ENCODE measurements around the gene C1QTNF4. TPM values are rescaled to one million over a fixed set of nuclear protein-coding genes. Genes with fewer than 3 reads are reported as not detected.

Gene C1QTNF4
- total RNA-seq, 2 experiments from 2014 or later, result 0.14 TPM; not detected in 1

DNA sequence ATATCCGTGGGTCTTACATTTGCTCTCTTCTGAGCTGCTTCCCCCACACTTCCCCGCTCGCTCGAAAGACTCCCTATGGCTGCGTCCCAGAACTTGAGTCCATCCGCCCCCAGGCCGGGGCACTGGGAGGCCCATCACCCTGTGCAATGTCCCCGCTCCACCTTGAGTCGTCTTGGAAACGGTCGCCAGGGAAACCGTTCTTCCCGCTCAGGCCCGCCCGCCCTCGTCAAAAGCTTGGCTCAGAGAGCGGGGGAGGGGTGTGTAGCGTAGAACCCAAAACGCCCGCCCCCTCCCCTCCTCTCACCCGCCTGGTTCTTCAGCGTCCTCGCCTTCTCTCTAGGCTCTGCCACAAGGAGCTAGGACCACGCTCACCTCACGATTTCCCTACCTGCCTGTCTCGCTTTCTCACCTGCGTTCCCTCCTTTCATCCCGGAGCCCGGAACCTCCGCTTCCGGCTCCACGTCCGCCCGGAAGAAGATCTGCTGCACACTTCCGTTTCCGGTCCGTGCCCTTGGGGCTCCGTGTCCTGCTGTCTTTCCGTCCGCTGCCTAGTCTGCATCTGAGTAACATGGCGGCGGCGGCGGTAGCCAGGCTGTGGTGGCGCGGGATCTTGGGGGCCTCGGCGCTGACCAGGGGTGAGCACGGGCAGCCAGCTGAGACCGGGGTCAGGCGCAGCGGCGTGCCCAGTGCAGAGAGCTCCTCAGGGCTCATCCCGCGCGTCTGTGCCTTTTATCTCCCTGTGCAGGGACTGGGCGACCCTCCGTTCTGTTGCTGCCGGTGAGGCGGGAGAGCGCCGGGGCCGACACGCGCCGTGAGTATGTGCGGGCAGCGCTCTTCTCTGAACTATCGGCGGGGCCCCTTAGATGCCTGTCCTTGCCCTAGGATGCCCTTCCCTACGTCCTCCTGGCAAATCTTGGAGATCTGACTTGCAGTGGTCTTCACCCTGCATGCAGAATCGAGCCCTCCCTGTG, 15.4 kb downstream of the C1QTNF4 start, which contains the start of the genes KBTBD4 and NDUFS3:
Gene KBTBD4, minus strand, starts transcription at position 447 of the 971 bp plus-strand sequence. Its CDS starts 19 bp downstream, at position 428.
Gene NDUFS3, plus strand, starts transcription at position 551 of the 971 bp plus-strand sequence. Its CDS starts 18 bp downstream, at position 569.
- Mint-ChIP-seq H3K4me3 (peak within 1 kb of the TSS; percentile 87), H3K36me3 (ENCODE audit: low read depth) (peaks cover 48% of the 10 kb centered on the region), H3K4me1 (peaks cover 39% of the 10 kb centered on the region), H3K27me3 (no peaks in the 10 kb centered on the region), H3K9me3 (ENCODE audit: low read depth) (no peaks in the 10 kb centered on the region), H3K27ac (peak within 1 kb of the TSS; percentile 93)
- POLR2A ChIA-PET, result interaction anchor here (0.8 to 1.9 kb wide), 4 partner anchors 13 to 27 kb away, joined by 3 to 14 read pairs (median 6); partner anchors contain the start of gene PTPMT1
- intact Hi-C loops (cut with DNase I, micrococcal nuclease), result loop anchor here (1.0 to 5.0 kb wide), 16 partner anchors 14 to 878 kb away; partner anchors contain the start of genes CELF1 (in 2 of the 2), MTCH2 (in 2 of the 2), ACP2 (in 1 of the 2) and ARFGAP2 (in 1 of the 2)
- CTCF ChIA-PET, result interaction anchor here (0.5 to 1.9 kb wide), 8 partner anchors 12 to 204 kb away, joined by 3 to 9 read pairs (median 4); partner anchors contain the start of gene CELF1
- DNase-seq (peak; percentile 92), ATAC-seq (peak; percentile 96)

DNA sequence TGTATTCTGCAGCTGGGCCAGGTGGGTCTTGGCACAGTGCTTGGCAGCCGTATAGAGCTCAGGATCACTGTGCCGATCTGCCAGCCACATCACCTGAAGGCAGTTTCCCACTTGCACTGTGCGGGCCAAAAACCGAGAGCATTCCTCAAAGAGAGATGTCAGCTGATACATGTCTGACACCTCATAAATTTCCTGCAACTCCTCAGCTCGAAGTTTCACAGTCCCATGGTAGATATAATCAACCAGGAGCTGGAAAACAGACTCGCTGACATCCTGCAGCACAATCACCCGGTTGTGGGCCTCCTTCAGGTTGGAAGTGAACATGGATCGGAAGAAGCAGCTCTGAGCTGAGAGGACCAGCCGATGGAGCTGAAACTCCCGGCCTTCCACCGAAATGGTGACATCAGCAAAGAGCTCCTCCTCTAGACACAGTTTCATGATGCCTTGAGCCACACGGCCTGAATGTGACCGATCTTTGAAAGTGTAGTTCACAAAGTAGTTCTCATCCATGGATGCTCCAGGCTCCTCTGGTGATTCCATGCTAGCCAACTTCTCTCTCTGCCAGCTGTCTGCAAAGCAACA, 16.7 kb downstream of the C1QTNF4 start:
- Mint-ChIP-seq H3K4me1 (peaks cover 41% of the 10 kb centered on the region), H3K27me3 (no peaks in the 10 kb centered on the region), H3K4me3 (peak overlapping the region; percentile 87), H3K9me3 (ENCODE audit: low read depth) (no peaks in the 10 kb centered on the region), H3K27ac (peak overlapping the region; percentile 93), H3K36me3 (ENCODE audit: low read depth) (peaks cover 48% of the 10 kb centered on the region)
- ATAC-seq, result no peak
- ChIA-PET POLR2A (interaction anchor here (0.8 to 1.9 kb wide), 3 partner anchors 12 to 26 kb away, joined by 3 to 14 read pairs (median 4); partner anchors contain the start of gene PTPMT1), CTCF (interaction anchor here (0.6 to 1.9 kb wide), 8 partner anchors 11 to 336 kb away, joined by 3 to 9 read pairs (median 4); partner anchors contain the start of gene CELF1)
- intact Hi-C loops (cut with DNase I, micrococcal nuclease), result loop anchor here (1.0 to 5.0 kb wide), 11 partner anchors 12 to 877 kb away; partner anchors contain the start of genes ACP2 (in 1 of the 2), ARFGAP2 (in 1 of the 2), ARHGAP1 (in 1 of the 2) and CELF1 (in 1 of the 2)
- no peak for DNase-seq

GRCh38 chr11:47573321-47573720, 20.9 kb downstream of the C1QTNF4 start:
- intact Hi-C loops (cut with DNase I, micrococcal nuclease), result no loop called here
- ATAC-seq (no peak), DNase-seq (no peak)
- no peak overlapping the region for H3K4me3 Mint-ChIP-seq
- POLR2A ChIA-PET, result interaction anchor here (0.5 kb wide), 1 partner anchor 19 kb away, joined by 3 read pairs; no protein-coding TSS in a partner anchor
- CTCF ChIA-PET, result interaction anchor here (0.5 to 1.1 kb wide), 3 partner anchors 11 to 21 kb away, joined by 3 to 4 read pairs (median 3); no protein-coding TSS in a partner anchor
- no peaks in the 10 kb centered on the region for H3K27me3 Mint-ChIP-seq
- H3K4me1 Mint-ChIP-seq, result peaks cover 24% of the 10 kb centered on the region
- H3K9me3 Mint-ChIP-seq (ENCODE audit: low read depth), result no peaks in the 10 kb centered on the region
- peaks cover 51% of the 10 kb centered on the region for H3K36me3 Mint-ChIP-seq (ENCODE audit: low read depth)
- H3K27ac Mint-ChIP-seq, result no peak overlapping the region

DNA sequence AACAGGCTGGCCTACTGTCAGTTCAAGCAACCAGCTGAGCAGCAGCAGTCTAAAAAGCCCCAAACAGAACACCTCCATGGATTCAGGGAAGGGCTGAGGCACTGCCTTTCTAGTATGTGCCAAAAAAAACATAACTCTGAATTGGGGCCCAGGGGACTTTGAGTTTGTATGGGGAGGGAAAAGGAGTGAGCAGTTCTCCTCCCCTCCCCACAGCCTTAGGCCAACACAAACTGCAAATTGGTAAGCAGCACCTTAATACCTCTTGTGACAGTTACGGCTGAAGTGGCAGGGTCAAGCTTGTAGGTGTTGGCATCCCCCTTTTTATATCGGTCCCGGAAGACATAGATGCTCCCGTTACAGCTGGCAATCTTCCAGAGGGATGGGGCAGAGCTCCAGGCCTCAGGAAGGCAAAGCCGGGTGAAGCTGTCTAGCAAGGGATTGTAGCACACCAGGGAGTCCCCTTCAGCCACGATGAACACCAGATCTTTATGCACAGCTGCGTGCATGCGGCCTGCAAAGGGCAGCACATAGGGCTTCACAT, 21.4 kb downstream of the C1QTNF4 start:
- POLR2A ChIA-PET, result no interaction called here

GRCh38 chr11:47571895-47572294, 22.3 kb downstream of the C1QTNF4 start:
- Mint-ChIP-seq H3K4me3 (no peak overlapping the region), H3K36me3 (ENCODE audit: low read depth) (peaks cover 46% of the 10 kb centered on the region), H3K27ac (no peak overlapping the region), H3K27me3 (no peaks in the 10 kb centered on the region), H3K9me3 (ENCODE audit: low read depth) (no peaks in the 10 kb centered on the region), H3K4me1 (peaks cover 15% of the 10 kb centered on the region)
- intact Hi-C loops (cut with DNase I, micrococcal nuclease), result no loop called here
- POLR2A ChIA-PET, result interaction anchor here (0.6 kb wide), 1 partner anchor 98 kb away, joined by 4 read pairs; no protein-coding TSS in a partner anchor
- no peak for ATAC-seq
- CTCF ChIA-PET, result interaction anchor here (0.8 kb wide), 1 partner anchor 57 kb away, joined by 3 read pairs; no protein-coding TSS in a partner anchor
- no peak for DNase-seq

More for the DNA sequence above, 21.4 kb downstream of the C1QTNF4 start:
- CTCF ChIA-PET, result interaction anchor here (0.7 to 1.1 kb wide), 2 partner anchors 9 to 18 kb away, joined by 3 read pairs; no protein-coding TSS in a partner anchor
- DNase-seq, result no peak
- no peak overlapping the region for H3K4me3 Mint-ChIP-seq
- peaks cover 20% of the 10 kb centered on the region for H3K4me1 Mint-ChIP-seq
- peaks cover 50% of the 10 kb centered on the region for H3K36me3 Mint-ChIP-seq (ENCODE audit: low read depth)
- no peaks in the 10 kb centered on the region for H3K27me3 Mint-ChIP-seq
- ATAC-seq, result no peak
- no peaks in the 10 kb centered on the region for H3K9me3 Mint-ChIP-seq (ENCODE audit: low read depth)
- intact Hi-C loops (cut with DNase I, micrococcal nuclease), result no loop called here
- no peak overlapping the region for H3K27ac Mint-ChIP-seq

DNA sequence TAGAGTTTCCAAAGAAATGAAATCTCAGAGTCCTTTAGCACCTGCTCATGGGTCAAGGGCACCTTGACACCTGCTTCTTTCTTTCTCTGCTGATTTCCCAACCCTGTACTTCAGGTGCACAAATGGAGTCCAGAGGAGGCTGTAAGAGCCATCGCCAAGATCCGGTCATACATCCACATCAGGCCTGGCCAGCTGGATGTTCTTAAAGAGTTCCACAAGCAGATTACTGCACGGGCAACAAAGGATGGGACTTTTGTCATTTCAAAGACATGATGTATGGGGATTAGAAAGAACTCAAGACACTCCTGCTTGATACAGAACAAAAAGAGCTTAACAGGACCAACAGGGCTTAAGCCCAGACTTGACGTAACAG, 22.9 kb downstream of the C1QTNF4 start:
- peak overlapping the region; percentile 33 for H3K27ac Mint-ChIP-seq
- intact Hi-C loops (cut with DNase I, micrococcal nuclease), result no loop called here

GRCh38 chr11:47570651-47571356, 23.4 kb downstream of the C1QTNF4 start:
- DNase-seq (no peak), ATAC-seq (no peak)
- Mint-ChIP-seq H3K27ac (no peak overlapping the region), H3K4me3 (no peak overlapping the region), H3K9me3 (ENCODE audit: low read depth) (no peaks in the 10 kb centered on the region), H3K36me3 (ENCODE audit: low read depth) (peaks cover 39% of the 10 kb centered on the region), H3K4me1 (peaks cover 15% of the 10 kb centered on the region), H3K27me3 (no peaks in the 10 kb centered on the region)
- ChIA-PET CTCF (interaction anchor here (1.3 to 1.8 kb wide), 2 partner anchors 15 to 17 kb away, joined by 4 to 6 read pairs; partner anchors contain the start of gene CELF1), POLR2A (no interaction called here)
- intact Hi-C loops (cut with DNase I, micrococcal nuclease), result no loop called here

More for the DNA sequence above, 22.9 kb downstream of the C1QTNF4 start:
- H3K4me1 Mint-ChIP-seq, result peaks cover 17% of the 10 kb centered on the region
- no peak overlapping the region for H3K4me3 Mint-ChIP-seq
- no peaks in the 10 kb centered on the region for H3K27me3 Mint-ChIP-seq
- H3K9me3 Mint-ChIP-seq (ENCODE audit: low read depth), result no peaks in the 10 kb centered on the region
- CTCF ChIA-PET, result interaction anchor here (0.8 to 1.8 kb wide), 3 partner anchors 16 to 56 kb away, joined by 3 to 6 read pairs (median 4); partner anchors contain the start of gene CELF1
- POLR2A ChIA-PET, result no interaction called here
- peaks cover 43% of the 10 kb centered on the region for H3K36me3 Mint-ChIP-seq (ENCODE audit: low read depth)
- ATAC-seq (no peak), DNase-seq (no peak)

GRCh38 chr11:47569646-47570045, 24.6 kb downstream of the C1QTNF4 start:
- H3K36me3 Mint-ChIP-seq (ENCODE audit: low read depth), result peaks cover 34% of the 10 kb centered on the region
- CTCF ChIA-PET, result interaction anchor here (0.5 to 1.8 kb wide), 4 partner anchors 10 to 60 kb away, joined by 3 to 6 read pairs (median 4); no protein-coding TSS in a partner anchor
- POLR2A ChIA-PET, result no interaction called here
- intact Hi-C loops (cut with DNase I, micrococcal nuclease), result no loop called here
- no peak overlapping the region for H3K27ac Mint-ChIP-seq
- peaks cover 18% of the 10 kb centered on the region for H3K4me1 Mint-ChIP-seq
- ATAC-seq (no peak), DNase-seq (no peak)
- H3K27me3 Mint-ChIP-seq, result no peaks in the 10 kb centered on the region
- H3K4me3 Mint-ChIP-seq, result no peak overlapping the region
- H3K9me3 Mint-ChIP-seq (ENCODE audit: low read depth), result no peaks in the 10 kb centered on the region

DNA sequence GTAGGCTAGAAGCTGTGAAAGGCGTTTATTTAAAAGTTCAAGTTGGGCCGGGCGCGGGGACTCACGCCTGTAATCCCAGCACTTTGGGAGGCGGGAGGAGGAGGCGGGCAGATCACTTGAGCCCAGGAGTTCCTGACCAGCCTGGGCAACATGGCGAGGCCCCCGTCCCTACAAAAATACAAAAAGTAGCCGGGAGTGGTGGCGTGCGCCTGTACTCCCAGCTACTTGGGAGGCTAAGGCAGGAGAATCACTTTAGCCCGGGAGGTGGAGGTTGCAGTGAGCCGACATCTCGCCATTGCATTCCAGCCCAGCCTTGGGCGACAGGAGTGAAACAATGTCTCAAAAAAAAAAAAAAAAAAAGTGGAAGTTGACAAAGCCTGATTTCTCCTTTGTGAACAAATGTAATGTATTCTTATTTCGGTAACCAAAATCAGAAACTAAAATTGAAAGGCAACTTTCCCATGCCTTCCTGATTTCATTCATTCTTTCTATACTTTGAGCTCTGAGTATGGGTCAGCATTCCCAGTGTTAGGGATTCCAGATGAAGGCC, 28.0 kb downstream of the C1QTNF4 start:
- POLR2A ChIA-PET, result interaction anchor here (0.7 to 2.0 kb wide), 3 partner anchors 12 to 282 kb away, joined by 6 to 14 read pairs (median 7); partner anchors contain the start of genes KBTBD4, NDUFS3 and NUP160
- peaks cover 11% of the 10 kb centered on the region for H3K36me3 Mint-ChIP-seq (ENCODE audit: low read depth)
- no peaks in the 10 kb centered on the region for H3K9me3 Mint-ChIP-seq (ENCODE audit: low read depth)
- ATAC-seq (no peak), DNase-seq (no peak)
- H3K27me3 Mint-ChIP-seq, result no peaks in the 10 kb centered on the region
- peaks cover 28% of the 10 kb centered on the region for H3K4me1 Mint-ChIP-seq
- peak overlapping the region; percentile 82 for H3K4me3 Mint-ChIP-seq
- intact Hi-C loops (cut with DNase I, micrococcal nuclease), result no loop called here
- peak overlapping the region; percentile 75 for H3K27ac Mint-ChIP-seq
- CTCF ChIA-PET, result interaction anchor here (0.8 to 3.0 kb wide), 4 partner anchors 11 to 357 kb away, joined by 3 to 47 read pairs (median 4); partner anchors contain the start of gene CELF1

Data from activated CD4-positive, alpha-beta T cell treated with anti-CD3 and anti-CD28 coated beads for 36 hours (primary cell).